Epidermal melanocyte (primary cell): ENCODE data around the gene MVB12A.

Experiments used
- DNase-seq: peaks from one replicate; pipeline ENCODE4 v3.0.0; 2011; ENCODE audit warnings: low spot score; ENCODE audit not compliant: insufficient read length

Gene MVB12A

GRCh38 chr19:17419621-17420474 lies at the start of gene MVB12A:
Gene MVB12A (plus strand): TSS chr19:17420047. CDS start chr19:17420136, 89 bp downstream.
- peak; percentile 95 for DNase-seq

GRCh38 chr19:17376935-17377600 lies 42.8 kb upstream of the MVB12A start, which contains the start of gene PLVAP:
Gene PLVAP (minus strand): TSS chr19:17377342. CDS start chr19:17377288, 54 bp downstream.
- no peak for DNase-seq

- no peak for DNase-seq
Measured at GRCh38 chr19:17378271-17378670, 41.6 kb upstream of the MVB12A start.

- no peak for DNase-seq
Measured at GRCh38 chr19:17379221-17379631, 40.6 kb upstream of the MVB12A start.

GRCh38 chr19:17380426-17381138 lies 39.3 kb upstream of the MVB12A start:
- no peak for DNase-seq

- DNase-seq = peak; percentile 67
Measured at GRCh38 chr19:17385878-17386611, 33.8 kb upstream of the MVB12A start.

- DNase-seq = no peak
Measured at GRCh38 chr19:17389288-17389687, 30.6 kb upstream of the MVB12A start.

GRCh38 chr19:17389957-17390664 lies 29.7 kb upstream of the MVB12A start:
- DNase-seq = no peak

GRCh38 chr19:17390665-17391370 lies 29.0 kb upstream of the MVB12A start:
- DNase-seq = peak; percentile 97

- DNase-seq = no peak
Measured at GRCh38 chr19:17391371-17392151, 28.3 kb upstream of the MVB12A start.

GRCh38 chr19:17393002-17393401 lies 26.8 kb upstream of the MVB12A start:
- no peak for DNase-seq

- no peak for DNase-seq
Measured at GRCh38 chr19:17393914-17394313, 25.9 kb upstream of the MVB12A start, which contains the start of gene CCDC194. Gene CCDC194 (minus strand): TSS chr19:17394196. CDS start chr19:17394158, 38 bp downstream.

GRCh38 chr19:17394891-17395415 lies 24.9 kb upstream of the MVB12A start:
- DNase-seq = no peak

GRCh38 chr19:17398902-17399527 lies 20.8 kb upstream of the MVB12A start:
- DNase-seq = no peak

GRCh38 chr19:17401628-17402027 lies 18.2 kb upstream of the MVB12A start:
- no peak for DNase-seq

GRCh38 chr19:17402982-17403855 lies 16.6 kb upstream of the MVB12A start:
- no peak for DNase-seq

GRCh38 chr19:17404015-17404414 lies 15.8 kb upstream of the MVB12A start:
- no peak for DNase-seq
